GM12891 (cell line): ENCODE measurements around the gene MIX23.

ENCODE experiments used
- PAX5 ChIP-seq: IDR thresholded peaks from 2 replicates; pipeline ENCODE4 v1.6.1; 2011; ENCODE audit warnings: low read length, moderate library complexity, mild to moderate bottlenecking; ENCODE audit not compliant: insufficient read depth, severe bottlenecking
- POLR2A ChIP-seq: IDR thresholded peaks from 2 replicates; pipeline ENCODE4 v1.6.1; 2011; ENCODE audit warnings: low read depth, low read length, control low read depth
- POLR2AphosphoS5 ChIP-seq: IDR thresholded peaks from 2 replicates; pipeline ENCODE4 v1.6.1; 2011; ENCODE audit warnings: low read depth, low read length, control low read depth
- POU2F2 ChIP-seq: IDR thresholded peaks from 2 replicates; pipeline ENCODE4 v1.6.1; 2011; ENCODE audit warnings: low read depth, mild to moderate bottlenecking, control low read depth, low read length, moderate library complexity
- TAF1 ChIP-seq: IDR thresholded peaks from 2 replicates; pipeline ENCODE4 v1.6.1; 2011; ENCODE audit warnings: low read depth, low read length, control low read depth

DNA sequence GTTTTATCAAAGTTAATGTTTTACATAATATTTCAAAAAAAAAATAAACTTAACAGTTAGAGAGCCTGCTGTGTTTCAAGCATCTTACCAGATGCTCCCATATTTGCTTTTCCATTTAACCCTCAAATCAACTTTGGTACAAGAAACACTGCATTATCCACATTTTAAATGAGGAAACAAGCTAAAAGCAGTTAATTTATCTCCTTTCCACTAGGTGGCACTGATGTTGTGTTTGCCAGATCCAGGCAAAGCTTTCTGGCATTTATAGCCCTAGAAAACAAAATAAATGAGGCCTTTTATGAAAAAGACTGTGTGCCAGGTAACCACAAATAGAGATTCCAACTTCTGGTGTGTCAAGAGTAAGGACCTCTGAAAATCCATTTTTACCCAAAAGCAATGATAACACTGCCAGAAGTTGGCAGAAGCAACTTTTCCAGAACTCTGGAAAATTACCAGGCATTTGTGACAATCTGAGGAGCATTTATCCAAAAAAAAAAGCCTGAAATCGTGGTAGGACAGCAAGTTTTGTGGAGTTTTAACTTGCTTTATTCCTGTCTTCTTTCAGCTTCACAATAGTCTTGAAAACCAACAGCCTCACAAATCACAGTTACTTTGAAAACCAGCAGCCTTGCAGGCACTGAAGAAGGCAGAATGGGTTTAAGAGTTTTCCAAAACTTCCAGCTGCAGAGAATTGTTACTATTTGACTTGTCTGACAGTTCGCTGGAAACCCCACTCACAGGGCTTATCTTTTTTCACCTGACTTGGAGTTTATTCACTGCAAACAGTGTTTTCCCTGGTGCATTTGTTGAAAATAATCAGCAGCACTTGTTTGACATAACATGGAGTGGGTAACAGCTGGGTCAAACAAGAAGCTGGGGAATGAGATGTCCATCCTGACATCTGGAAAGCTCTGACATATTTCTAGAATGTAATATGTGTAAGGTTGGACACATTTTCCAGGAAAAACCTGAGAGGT, 10.1 kb upstream of the MIX23 start:
- TF ChIP-seq POLR2A: no peak
- TF ChIP-seq TAF1: no peak
- TF ChIP-seq POLR2AphosphoS5: no peak
- TF ChIP-seq PAX5: no peak
- TF ChIP-seq POU2F2: no peak
